Neural progenitor cell (in vitro differentiated cells): ENCODE measurements around the gene VPS51. TPM values are rescaled to one million over a fixed set of nuclear protein-coding genes. Genes with fewer than 3 reads are reported as not detected.

Source experiments
- DNase-seq: peaks from one replicate; pipeline ENCODE4 v3.0.0-alpha.2; 2016; ENCODE audit warnings: low spot score
- H2AFZ ChIP-seq: fragments of 200-600 bp; sonication (generic); replicated peaks from 2 replicates; pipeline ENCODE4 v1.6.1; 2016; ENCODE audit warnings: antibody characterized with exemption
- H3F3A ChIP-seq: fragments of 200-600 bp; sonication (generic); 2 replicates; pipeline ENCODE4 v1.6.1; 2016; ENCODE audit warnings: antibody characterized with exemption, low read depth
- H3K27ac ChIP-seq: fragments of 200-600 bp; sonication (generic); 2 replicates; pipeline ENCODE4 v1.5.1; 2016; ENCODE audit warnings: mild to moderate bottlenecking
- H3K27me3 ChIP-seq: fragments of 200-600 bp; sonication (generic); 2 replicates; pipeline ENCODE4 v1.6.1; 2016; ENCODE audit warnings: mild to moderate bottlenecking, moderate library complexity
- H3K36me3 ChIP-seq: fragments of 200-600 bp; sonication (generic); 2 replicates; pipeline ENCODE4 v1.5.1; 2016
- H3K4me1 ChIP-seq: fragments of 200-600 bp; sonication (generic); 2 replicates; pipeline ENCODE4 v1.6.1; 2016; ENCODE audit warnings: mixed run types
- H3K4me2 ChIP-seq: fragments of 200-600 bp; sonication (generic); 2 replicates; pipeline ENCODE4 v1.6.1; 2016
- H3K4me3 ChIP-seq: fragments of 200-600 bp; sonication (generic); 2 replicates; pipeline ENCODE4 v1.5.1; 2016
- H3K79me2 ChIP-seq: fragments of 200-600 bp; sonication (generic); 2 replicates; pipeline ENCODE4 v1.6.1; 2016; ENCODE audit warnings: low read depth
- H3K9ac ChIP-seq: fragments of 200-600 bp; sonication (generic); 2 replicates; pipeline ENCODE4 v1.6.1; 2016
- H3K9me3 ChIP-seq: fragments of 200-600 bp; sonication (generic); 2 replicates; pipeline ENCODE4 v1.5.1; 2016; ENCODE audit warnings: low read depth
- H4K20me1 ChIP-seq: fragments of 200-600 bp; sonication (generic); 2 replicates; pipeline ENCODE4 v1.6.1; 2016; ENCODE audit warnings: low read depth
- H3K27ac Mint-ChIP-seq: 3 replicates; pipeline ENCODE4 v1.8.0; 2021; ENCODE audit warnings: mixed read lengths
- H3K27me3 Mint-ChIP-seq: 2 replicates; pipeline ENCODE4 v1.8.0; 2022; ENCODE audit warnings: low read depth, mild to moderate bottlenecking, inconsistent platforms, moderate library complexity, mixed read lengths; ENCODE audit not compliant: insufficient read depth
- H3K36me3 Mint-ChIP-seq: 3 replicates; pipeline ENCODE4 v1.8.0; 2021; ENCODE audit warnings: mixed read lengths
- H3K4me1 Mint-ChIP-seq: 3 replicates; pipeline ENCODE4 v1.8.0; 2021; ENCODE audit warnings: mixed read lengths
- H3K4me3 Mint-ChIP-seq: 3 replicates; pipeline ENCODE4 v1.8.0; 2021; ENCODE audit warnings: mild to moderate bottlenecking, moderate library complexity, mixed read lengths
- H3K9me3 Mint-ChIP-seq: 3 replicates; pipeline ENCODE4 v1.8.0; 2020; ENCODE audit warnings: mixed read lengths
- CTCF ChIP-seq: fragments of 200-600 bp; sonication (generic); IDR thresholded peaks from 2 replicates; pipeline ENCODE4 v1.5.1; 2017; ENCODE audit warnings: antibody characterized with exemption, mild to moderate bottlenecking
- EZH2 ChIP-seq: fragments of 200-600 bp; sonication (generic); IDR thresholded peaks from 2 replicates; pipeline ENCODE4 v1.6.1; 2017; ENCODE audit warnings: antibody characterized with exemption, mild to moderate bottlenecking, moderate library complexity
- EZH2phosphoT487 ChIP-seq: fragments of 200-600 bp; sonication (generic); IDR thresholded peaks from 2 replicates; pipeline ENCODE4 v1.6.1; 2017; ENCODE audit warnings: antibody characterized with exemption
- total RNA-seq: library from RNA; depleted of rRNA; stranded (reverse); fragments of >200 nt; gene quantifications from 2 replicates; pipeline ENCODE4 v1.2.3, GENCODE V29; 2015; ENCODE audit warnings: low replicate concordance

The VPS51 gene
- total RNA-seq: 80.4 and 252 TPM in 2 replicates

GRCh38 chr11:65095974-65096806, at the start of gene VPS51:
TSS of gene VPS51 (plus strand) at chr11:65096214. CDS start at chr11:65096251, 37 bp downstream.
- Mint-ChIP-seq H3K9me3 (no peaks in the 10 kb centered on the region), H3K36me3 (peaks cover 4% of the 10 kb centered on the region), H3K27ac (peak within 1 kb of the TSS; percentile 100), H3K4me3 (peak within 1 kb of the TSS; percentile 95), H3K27me3 (no peaks in the 10 kb centered on the region), H3K4me1 (peaks cover 7% of the 10 kb centered on the region)
- H3K27me3 ChIP-seq: no peaks in the 10 kb centered on the region
- DNase-seq: peak; percentile 96
- no peaks in the 10 kb centered on the region for H3K36me3 ChIP-seq
- H3F3A ChIP-seq: peaks cover 13% of the 10 kb centered on the region
- peak within 1 kb of the TSS; percentile 99 for H2AFZ ChIP-seq
- H3K9ac ChIP-seq: peak within 1 kb of the TSS; percentile 75
- H3K27ac ChIP-seq: peak within 1 kb of the TSS; percentile 53
- H3K4me3 ChIP-seq: peak within 1 kb of the TSS; percentile 92
- TF ChIP-seq EZH2phosphoT487: no peak
- TF ChIP-seq EZH2: no peak
- no peak for TF ChIP-seq CTCF
- no peaks in the 10 kb centered on the region for H3K9me3 ChIP-seq
- peaks cover 7% of the 10 kb centered on the region for H3K4me1 ChIP-seq
- peaks cover 14% of the 10 kb centered on the region for H3K79me2 ChIP-seq
- peaks cover 13% of the 10 kb centered on the region for H4K20me1 ChIP-seq
- H3K4me2 ChIP-seq: peak within 1 kb of the TSS; percentile 74

- H3K4me3 ChIP-seq: no peak overlapping the region
- H3K36me3 ChIP-seq: no peaks in the 10 kb centered on the region
- H3K27me3 ChIP-seq: no peaks in the 10 kb centered on the region
- no peak overlapping the region for H3K4me2 ChIP-seq
- Mint-ChIP-seq H3K4me3 (no peak overlapping the region), H3K27me3 (peaks cover 12% of the 10 kb centered on the region), H3K27ac (no peak overlapping the region), H3K36me3 (peaks cover 7% of the 10 kb centered on the region), H3K9me3 (no peaks in the 10 kb centered on the region), H3K4me1 (no peaks in the 10 kb centered on the region)
- H3K27ac ChIP-seq: no peak overlapping the region
- no peak overlapping the region for H3K9ac ChIP-seq
- no peak for TF ChIP-seq EZH2phosphoT487
- TF ChIP-seq CTCF: no peak
- no peak for TF ChIP-seq EZH2
- peaks cover 2% of the 10 kb centered on the region for H3K79me2 ChIP-seq
- H3K4me1 ChIP-seq: no peaks in the 10 kb centered on the region
- no peaks in the 10 kb centered on the region for H3F3A ChIP-seq
- H4K20me1 ChIP-seq: peaks cover 6% of the 10 kb centered on the region
- no peak overlapping the region for H2AFZ ChIP-seq
- no peaks in the 10 kb centered on the region for H3K9me3 ChIP-seq
- DNase-seq: no peak
Measured at GRCh38 chr11:65047581-65048422, 48.2 kb upstream of the VPS51 start.

- Histone ChIP-seq H3F3A (no peaks in the 10 kb centered on the region), H3K27me3 (no peaks in the 10 kb centered on the region), H3K4me1 (no peaks in the 10 kb centered on the region), H3K4me2 (no peak overlapping the region), H3K79me2 (no peaks in the 10 kb centered on the region), H3K9ac (no peak overlapping the region), H3K36me3 (no peaks in the 10 kb centered on the region), H2AFZ (no peak overlapping the region), H4K20me1 (no peaks in the 10 kb centered on the region), H3K9me3 (no peaks in the 10 kb centered on the region), H3K27ac (no peak overlapping the region), H3K4me3 (no peak overlapping the region)
- Mint-ChIP-seq H3K4me3 (no peak overlapping the region), H3K36me3 (no peaks in the 10 kb centered on the region), H3K4me1 (no peaks in the 10 kb centered on the region), H3K27me3 (peaks cover 8% of the 10 kb centered on the region), H3K9me3 (no peaks in the 10 kb centered on the region), H3K27ac (no peak overlapping the region)
- no peak for DNase-seq
- TF ChIP-seq EZH2phosphoT487: no peak
- TF ChIP-seq EZH2: no peak
- no peak for TF ChIP-seq CTCF
Measured at GRCh38 chr11:65051398-65051858, 44.6 kb upstream of the VPS51 start.
